Activated CD8-positive, alpha-beta memory T cell treated with anti-CD3 and anti-CD28 coated beads, Interleukin-2, amount 10 ng/mL, durations not matched to agents 7 days and 5 days (primary cell): ENCODE results near the gene SLC10A7. TPM values are rescaled to one million over a fixed set of nuclear protein-coding genes. Genes with fewer than 3 reads are reported as not detected.

Experiments used
- ATAC-seq: fragments of 150-1000 bp; cut with Tn5 transposase; one replicate; pipeline ENCODE4 v1.10.0; 2021; ENCODE audit warnings: moderate library complexity
- CTCF ChIA-PET: fragments of 350-600 bp; sonication (Branson Sonifier 250); formaldehyde crosslinking; loops from one replicate; lab custom pipeline; 2021; ENCODE audit warnings: antibody characterized with exemption; lab: Charles Lee
- DNase-seq: peaks from one replicate; pipeline ENCODE4 v3.0.0-alpha.2; 2020
- H3K27ac Mint-ChIP-seq: one replicate; pipeline ENCODE4 v1.8.0; 2021; ENCODE audit warnings: mild to moderate bottlenecking, mixed read lengths
- H3K27me3 Mint-ChIP-seq: one replicate; pipeline ENCODE4 v1.8.0; 2021; ENCODE audit warnings: mixed read lengths
- H3K36me3 Mint-ChIP-seq: one replicate; pipeline ENCODE4 v1.8.0; 2021; ENCODE audit warnings: mild to moderate bottlenecking, mixed read lengths
- H3K4me1 Mint-ChIP-seq: one replicate; pipeline ENCODE4 v1.8.0; 2021; ENCODE audit warnings: mixed read lengths
- H3K4me3 Mint-ChIP-seq: one replicate; pipeline ENCODE4 v1.8.0; 2021; ENCODE audit warnings: mild to moderate bottlenecking, moderate library complexity, mixed read lengths
- H3K9me3 Mint-ChIP-seq: one replicate; pipeline ENCODE4 v1.8.0; 2022; ENCODE audit warnings: low read depth, mixed read lengths
- total RNA-seq, 2 experiments: library from RNA; stranded (reverse); gene quantifications; one replicate each; pipeline ENCODE4 v1.2.3, GENCODE V29; 2021

Gene SLC10A7
- total RNA-seq, 2 experiments from 2014 or later, result 21.4 to 23.9 TPM

- CTCF ChIA-PET, result no interaction called here
- Mint-ChIP-seq H3K27me3 (no peaks in the 10 kb centered on the region), H3K9me3 (no peaks in the 10 kb centered on the region), H3K36me3 (peaks cover 12% of the 10 kb centered on the region), H3K27ac (no peak overlapping the region), H3K4me1 (no peaks in the 10 kb centered on the region), H3K4me3 (no peak overlapping the region)
- ATAC-seq (no peak), DNase-seq (no peak)
Measured at GRCh38 chr4:146291313-146291712, 230.4 kb downstream of the SLC10A7 start.

- Mint-ChIP-seq H3K4me1 (no peaks in the 10 kb centered on the region), H3K36me3 (peaks cover 10% of the 10 kb centered on the region), H3K27me3 (no peaks in the 10 kb centered on the region), H3K4me3 (no peak overlapping the region), H3K9me3 (no peaks in the 10 kb centered on the region), H3K27ac (no peak overlapping the region)
- ATAC-seq (no peak), DNase-seq (no peak)
- CTCF ChIA-PET, result no interaction called here
Measured at GRCh38 chr4:146288193-146288592, 233.5 kb downstream of the SLC10A7 start.

GRCh38 chr4:146285037-146285436 is 236.7 kb downstream of the SLC10A7 start:
- Mint-ChIP-seq H3K36me3 (no peaks in the 10 kb centered on the region), H3K27me3 (no peaks in the 10 kb centered on the region), H3K4me1 (no peaks in the 10 kb centered on the region), H3K27ac (no peak overlapping the region), H3K4me3 (no peak overlapping the region), H3K9me3 (no peaks in the 10 kb centered on the region)
- ATAC-seq, result no peak
- DNase-seq, result no peak
- CTCF ChIA-PET, result no interaction called here

GRCh38 chr4:146283758-146284651 is 237.7 kb downstream of the SLC10A7 start:
- Mint-ChIP-seq H3K4me1 (no peaks in the 10 kb centered on the region), H3K27ac (no peak overlapping the region), H3K9me3 (no peaks in the 10 kb centered on the region), H3K27me3 (no peaks in the 10 kb centered on the region), H3K4me3 (no peak overlapping the region), H3K36me3 (no peaks in the 10 kb centered on the region)
- no peak for DNase-seq
- ATAC-seq, result no peak
- CTCF ChIA-PET, result no interaction called here

GRCh38 chr4:146282657-146283056 is 239.1 kb downstream of the SLC10A7 start:
- no peak for DNase-seq
- Mint-ChIP-seq H3K36me3 (no peaks in the 10 kb centered on the region), H3K4me3 (no peak overlapping the region), H3K9me3 (no peaks in the 10 kb centered on the region), H3K27me3 (no peaks in the 10 kb centered on the region), H3K4me1 (no peaks in the 10 kb centered on the region), H3K27ac (no peak overlapping the region)
- ATAC-seq, result no peak
- CTCF ChIA-PET, result interaction anchor here (1.0 kb wide), 1 partner anchor 9 kb away, joined by 4 read pairs; no protein-coding TSS in a partner anchor

GRCh38 chr4:146278986-146279385 is 242.8 kb downstream of the SLC10A7 start:
- Mint-ChIP-seq H3K27me3 (no peaks in the 10 kb centered on the region), H3K4me3 (no peak overlapping the region), H3K27ac (no peak overlapping the region), H3K4me1 (peaks cover 1% of the 10 kb centered on the region), H3K36me3 (no peaks in the 10 kb centered on the region), H3K9me3 (no peaks in the 10 kb centered on the region)
- ATAC-seq (no peak), DNase-seq (no peak)
- CTCF ChIA-PET, result no interaction called here

- ATAC-seq (no peak), DNase-seq (no peak)
- H3K4me3 Mint-ChIP-seq, result no peak overlapping the region
- no peaks in the 10 kb centered on the region for H3K27me3 Mint-ChIP-seq
- no peaks in the 10 kb centered on the region for H3K9me3 Mint-ChIP-seq
- CTCF ChIA-PET, result interaction anchor here (0.7 kb wide), 1 partner anchor 44 kb away, joined by 3 read pairs; no protein-coding TSS in a partner anchor
- peaks cover 4% of the 10 kb centered on the region for H3K4me1 Mint-ChIP-seq
- H3K27ac Mint-ChIP-seq, result no peak overlapping the region
- H3K36me3 Mint-ChIP-seq, result no peaks in the 10 kb centered on the region
Measured at GRCh38 chr4:146275370-146275769, 246.4 kb downstream of the SLC10A7 start.

GRCh38 chr4:146274774-146275173 is 247.0 kb downstream of the SLC10A7 start:
- no peak overlapping the region for H3K27ac Mint-ChIP-seq
- CTCF ChIA-PET, result interaction anchor here (0.7 kb wide), 1 partner anchor 43 kb away, joined by 3 read pairs; no protein-coding TSS in a partner anchor

GRCh38 chr4:146273204-146273901 is 248.4 kb downstream of the SLC10A7 start:
- ATAC-seq (no peak), DNase-seq (no peak)
- Mint-ChIP-seq H3K36me3 (no peaks in the 10 kb centered on the region), H3K27ac (no peak overlapping the region), H3K4me3 (no peak overlapping the region), H3K27me3 (no peaks in the 10 kb centered on the region), H3K4me1 (peaks cover 4% of the 10 kb centered on the region), H3K9me3 (no peaks in the 10 kb centered on the region)
- CTCF ChIA-PET, result interaction anchor here (1.3 kb wide), 1 partner anchor 9 kb away, joined by 4 read pairs; no protein-coding TSS in a partner anchor

More at GRCh38 chr4:146274774-146275173, 247.0 kb downstream of the SLC10A7 start:
- H3K4me3 Mint-ChIP-seq, result no peak overlapping the region
- H3K4me1 Mint-ChIP-seq, result peaks cover 4% of the 10 kb centered on the region
- H3K36me3 Mint-ChIP-seq, result no peaks in the 10 kb centered on the region
- H3K27me3 Mint-ChIP-seq, result no peaks in the 10 kb centered on the region
- ATAC-seq (no peak), DNase-seq (no peak)
- H3K9me3 Mint-ChIP-seq, result no peaks in the 10 kb centered on the region

GRCh38 chr4:146271466-146271865 is 250.3 kb downstream of the SLC10A7 start:
- Mint-ChIP-seq H3K27ac (no peak overlapping the region), H3K36me3 (no peaks in the 10 kb centered on the region), H3K4me1 (peaks cover 4% of the 10 kb centered on the region), H3K27me3 (no peaks in the 10 kb centered on the region), H3K9me3 (no peaks in the 10 kb centered on the region), H3K4me3 (no peak overlapping the region)
- CTCF ChIA-PET, result no interaction called here
- ATAC-seq (no peak), DNase-seq (no peak)

- CTCF ChIA-PET, result no interaction called here
- no peaks in the 10 kb centered on the region for H3K27me3 Mint-ChIP-seq
- ATAC-seq, result no peak
- H3K27ac Mint-ChIP-seq, result no peak overlapping the region
- DNase-seq, result no peak
- no peaks in the 10 kb centered on the region for H3K9me3 Mint-ChIP-seq
- H3K4me3 Mint-ChIP-seq, result no peak overlapping the region
- H3K4me1 Mint-ChIP-seq, result peaks cover 3% of the 10 kb centered on the region
- no peaks in the 10 kb centered on the region for H3K36me3 Mint-ChIP-seq
Measured at GRCh38 chr4:146269228-146269653, 252.5 kb downstream of the SLC10A7 start.

GRCh38 chr4:146267826-146268225 is 253.9 kb downstream of the SLC10A7 start:
- no peaks in the 10 kb centered on the region for H3K4me1 Mint-ChIP-seq
- no peak overlapping the region for H3K4me3 Mint-ChIP-seq
- no peak overlapping the region for H3K27ac Mint-ChIP-seq
- DNase-seq, result no peak
- CTCF ChIA-PET, result no interaction called here
- no peak for ATAC-seq
- no peaks in the 10 kb centered on the region for H3K36me3 Mint-ChIP-seq
- H3K9me3 Mint-ChIP-seq, result no peaks in the 10 kb centered on the region
- no peaks in the 10 kb centered on the region for H3K27me3 Mint-ChIP-seq

GRCh38 chr4:146265950-146266490 is 255.7 kb downstream of the SLC10A7 start:
- no peaks in the 10 kb centered on the region for H3K36me3 Mint-ChIP-seq
- CTCF ChIA-PET, result no interaction called here
- no peak overlapping the region for H3K4me3 Mint-ChIP-seq
- DNase-seq (no peak), ATAC-seq (no peak)
- no peaks in the 10 kb centered on the region for H3K9me3 Mint-ChIP-seq
- no peaks in the 10 kb centered on the region for H3K4me1 Mint-ChIP-seq
- H3K27ac Mint-ChIP-seq, result no peak overlapping the region
- H3K27me3 Mint-ChIP-seq, result no peaks in the 10 kb centered on the region
